H1 (cell line): ENCODE measurements around the gene RNPS1. TPM values are rescaled to one million over a fixed set of nuclear protein-coding genes. Genes with fewer than 3 reads are reported as not detected.

ENCODE experiments used
- CTCF ChIA-PET: fragments of 300-600 bp; sonication (Branson Sonifier 250); formaldehyde crosslinking; loops from one replicate; lab custom pipeline; 2021; ENCODE audit not compliant: partially characterized antibody; lab: Charles Lee
- POLR2A ChIA-PET: fragments of 300-600 bp; sonication (Branson Sonifier 250); formaldehyde crosslinking; loops from one replicate; lab custom pipeline; 2021; ENCODE audit warnings: inconsistent platforms; ENCODE audit not compliant: partially characterized antibody; lab: Charles Lee
- DNase-seq, 2 experiments: peaks; one replicate each; pipeline versions ENCODE4 v3.0.0 to v3.0.0-alpha.2; 2010 to 2022; ENCODE audit warnings: low spot score in 2 of 2, low read depth in 1 of 2, mixed read lengths in 1 of 2
- FAIRE-seq: peaks from 2 replicates; lab custom pipeline; 2011; peaks lifted over from hg19 to GRCh38; lab: Jason Lieb, UNC
- H2AFZ ChIP-seq: 2 replicates; pipeline ENCODE4 v1.8.1; 2012; ENCODE audit warnings: low read length, inconsistent platforms
- H2AK5ac ChIP-seq: 2 replicates; pipeline ENCODE4 v1.6.1; 2013; ENCODE audit warnings: low read depth, low read length
- H2BK120ac ChIP-seq: replicated peaks from 2 replicates; pipeline ENCODE3; 2013; ENCODE audit warnings: low read depth, low read length, inconsistent platforms
- H2BK12ac ChIP-seq: 2 replicates; pipeline ENCODE4 v1.6.1; 2013; ENCODE audit warnings: low read depth, low read length
- H2BK15ac ChIP-seq: 2 replicates; pipeline ENCODE4 v1.6.1; 2013; ENCODE audit warnings: low read length
- H2BK20ac ChIP-seq: 2 replicates; pipeline ENCODE4 v1.6.1; 2013; ENCODE audit warnings: low read length
- H2BK5ac ChIP-seq: 2 replicates; pipeline ENCODE4 v1.6.1; 2013; ENCODE audit warnings: low read depth, low read length
- H3K14ac ChIP-seq: 2 replicates; pipeline ENCODE4 v1.6.1; 2013; ENCODE audit warnings: inconsistent platforms; ENCODE audit not compliant: insufficient read length
- H3K18ac ChIP-seq: 2 replicates; pipeline ENCODE4 v1.6.1; 2013; ENCODE audit warnings: low read length; ENCODE audit errors: extremely low read depth
- H3K23ac ChIP-seq: 2 replicates; pipeline ENCODE4 v1.6.1; 2013; ENCODE audit warnings: inconsistent platforms; ENCODE audit not compliant: insufficient read length
- H3K23me2 ChIP-seq: 2 replicates; pipeline ENCODE4 v1.6.1; 2013; ENCODE audit warnings: low read depth, low read length
- H3K27ac ChIP-seq: 2 replicates; pipeline ENCODE4 v1.6.1; 2011; ENCODE audit warnings: low read depth, low read length, inconsistent platforms
- H3K27me3 ChIP-seq, 4 experiments: replicated peaks in 1 of 4; 1 replicate in 1 of 4; 2 replicates in 3 of 4; pipeline versions ENCODE4 v1.6.1 to v1.8.1; 2011 to 2013; ENCODE audit warnings: low read length in 3 of 4, mild to moderate bottlenecking in 3 of 4, inconsistent platforms in 2 of 4, mixed read lengths in 2 of 4, moderate library complexity in 1 of 4; ENCODE audit not compliant: control insufficient read depth in 3 of 4, insufficient read depth in 3 of 4; ENCODE audit errors: extremely low read depth in 1 of 4
- H3K36me3 ChIP-seq, 4 experiments: 2 replicates each; pipeline versions ENCODE4 v1.6.1 to v1.8.1; 2011 to 2013; ENCODE audit warnings: mild to moderate bottlenecking in 4 of 4, low read length in 3 of 4, moderate library complexity in 2 of 4, control low read depth in 1 of 4, inconsistent platforms in 1 of 4; ENCODE audit not compliant: insufficient read depth in 4 of 4, control insufficient read depth in 2 of 4
- H3K4ac ChIP-seq: replicated peaks from 2 replicates; pipeline ENCODE3; 2013; ENCODE audit warnings: low read length, low read depth, mixed read lengths, inconsistent platforms; ENCODE audit not compliant: insufficient read length
- H3K4me1 ChIP-seq, 4 experiments: replicated peaks in 1 of 4; 1 replicate in 1 of 4; 2 replicates in 3 of 4; pipeline versions ENCODE4 v1.6.1 to v1.8.1; 2011 to 2013; ENCODE audit warnings: low read length in 3 of 4, inconsistent platforms in 2 of 4, mixed read lengths in 1 of 4; ENCODE audit not compliant: insufficient read depth in 4 of 4, control insufficient read depth in 3 of 4
- H3K4me2 ChIP-seq, 2 experiments: 2 replicates each; pipeline versions ENCODE4 v1.6.1 to v1.8.1; 2011 to 2013; ENCODE audit warnings: low read depth in 2 of 2, low read length in 2 of 2, control low read depth in 1 of 2, inconsistent platforms in 1 of 2, mild to moderate bottlenecking in 1 of 2; ENCODE audit not compliant: insufficient read depth in 1 of 2
- H3K4me3 ChIP-seq, 4 experiments: fragments of 200-600, 300-600 bp in 1 of 4; sonication (generic), shearing (Covaris generic), sonication (Bioruptor Twin) in 1 of 4; 2 replicates each; pipeline versions ENCODE4 v1.5.1 to v1.8.1; 2011 to 2016; ENCODE audit warnings: low read length in 4 of 4, low read depth in 3 of 4, control low read depth in 2 of 4, inconsistent platforms in 2 of 4, mild to moderate bottlenecking in 2 of 4, mixed read lengths in 1 of 4, moderate library complexity in 1 of 4; ENCODE audit not compliant: insufficient read depth in 2 of 4; ENCODE audit errors: extremely low read depth in 1 of 4
- H3K56ac ChIP-seq: replicated peaks from 2 replicates; pipeline ENCODE3; 2013; ENCODE audit warnings: low read depth, mild to moderate bottlenecking, mixed read lengths, low read length, inconsistent platforms; ENCODE audit not compliant: insufficient read length
- H3K79me1 ChIP-seq: 2 replicates; pipeline ENCODE4 v1.6.1; 2013; ENCODE audit warnings: low read depth, low read length, control low read depth
- H3K79me2 ChIP-seq, 2 experiments: 2 replicates each; pipeline versions ENCODE4 v1.6.1 to v1.8.1; 2012 to 2013; ENCODE audit warnings: low read length in 2 of 2, mild to moderate bottlenecking in 2 of 2, inconsistent platforms in 1 of 2; ENCODE audit not compliant: insufficient read depth in 2 of 2, control insufficient read depth in 1 of 2
- H3K9ac ChIP-seq, 4 experiments: replicated peaks in 1 of 4; 1 replicate in 1 of 4; 2 replicates in 3 of 4; pipeline versions ENCODE4 v1.6.1 to v1.8.1; 2011 to 2013; ENCODE audit warnings: low read depth in 3 of 4, low read length in 3 of 4, control low read depth in 2 of 4, mild to moderate bottlenecking in 2 of 4, moderate library complexity in 2 of 4, inconsistent platforms in 1 of 4; ENCODE audit errors: extremely low read depth in 1 of 4
- H3K9me3 ChIP-seq, 2 experiments: 2 replicates each; pipeline versions ENCODE4 v1.6.1 to v1.8.1; 2012 to 2013; ENCODE audit warnings: mild to moderate bottlenecking in 2 of 2, moderate library complexity in 2 of 2, control low read depth in 1 of 2, inconsistent platforms in 1 of 2, low read depth in 1 of 2, low read length in 1 of 2, mixed read lengths in 1 of 2; ENCODE audit not compliant: insufficient read depth in 2 of 2
- H4K20me1 ChIP-seq, 2 experiments: replicated peaks in 1 of 2; 2 replicates each; pipeline versions ENCODE3 to v1.8.1; 2011 to 2013; ENCODE audit warnings: inconsistent platforms in 2 of 2, low read length in 2 of 2, mild to moderate bottlenecking in 1 of 2; ENCODE audit not compliant: insufficient read depth in 2 of 2, control insufficient read depth in 1 of 2
- H4K5ac ChIP-seq: 2 replicates; pipeline ENCODE4 v1.6.1; 2013; ENCODE audit warnings: low read length, low read depth, mixed read lengths, inconsistent platforms; ENCODE audit not compliant: insufficient read length
- H4K8ac ChIP-seq: 2 replicates; pipeline ENCODE4 v1.8.0; 2013; ENCODE audit warnings: mild to moderate bottlenecking, moderate library complexity, low read length, inconsistent platforms; ENCODE audit not compliant: insufficient read depth; ENCODE audit errors: extremely low read depth
- H4K91ac ChIP-seq: replicated peaks from 2 replicates; pipeline ENCODE3; 2013; ENCODE audit warnings: low read length, mixed read lengths, inconsistent platforms; ENCODE audit not compliant: insufficient read length
- ATF2 ChIP-seq: IDR thresholded peaks from 2 replicates; pipeline ENCODE4 v1.6.1; 2012; ENCODE audit warnings: low read length, inconsistent platforms
- CHD1 ChIP-seq: IDR thresholded peaks from 2 replicates; pipeline ENCODE4 v1.6.1; 2012; ENCODE audit warnings: low read depth, low read length, improper control_type of control experiment
- GTF2F1 ChIP-seq: IDR thresholded peaks from 2 replicates; pipeline ENCODE4 v1.6.1; 2012; ENCODE audit warnings: low read depth, low read length, improper control_type of control experiment, borderline replicate concordance
- HDAC2 ChIP-seq, 2 experiments: fragments of 300-600 bp in 1 of 2; sonication (generic) in 1 of 2; IDR thresholded peaks; 2 replicates each; pipeline ENCODE4 v1.6.1; 2011 to 2012; ENCODE audit warnings: low read depth in 2 of 2, low read length in 2 of 2, mild to moderate bottlenecking in 2 of 2, moderate library complexity in 2 of 2, borderline replicate concordance in 1 of 2, inconsistent platforms in 1 of 2
- KDM4A ChIP-seq: IDR thresholded peaks from one replicate; pipeline ENCODE4 v1.7.1; 2012; ENCODE audit warnings: low read depth, mild to moderate bottlenecking, moderate library complexity, low read length, inconsistent platforms; ENCODE audit not compliant: severe bottlenecking
- NRF1 ChIP-seq: IDR thresholded peaks from 2 replicates; pipeline ENCODE4 v1.6.1; 2011; ENCODE audit warnings: mild to moderate bottlenecking, low read depth, low read length, improper control_type of control experiment
- RAD21 ChIP-seq, 2 experiments: IDR thresholded peaks in 1 of 2; conservative IDR thresholded peaks in 1 of 2; 2 replicates each; pipeline ENCODE4 v1.6.1; 2011; ENCODE audit warnings: low read depth in 2 of 2, low read length in 2 of 2, improper control_type of control experiment in 1 of 2, inconsistent platforms in 1 of 2, mild to moderate bottlenecking in 1 of 2, moderate library complexity in 1 of 2
- SIX5 ChIP-seq: IDR thresholded peaks from 2 replicates; pipeline ENCODE4 v1.6.1; 2011; ENCODE audit warnings: mild to moderate bottlenecking, low read depth, low read length
- SP4 ChIP-seq: IDR thresholded peaks from 2 replicates; pipeline ENCODE4 v1.6.1; 2012; ENCODE audit warnings: low read length, inconsistent platforms
- TEAD4 ChIP-seq: IDR thresholded peaks from 2 replicates; pipeline ENCODE4 v1.6.1; 2012; ENCODE audit warnings: low read depth, low read length, inconsistent platforms, mixed read lengths
- WGBS, 2 experiments: shearing (Covaris generic) in 1 of 2; methylation state at CpG; one replicate each; pipeline versions ENCODE4 v1.1.6 to v1.1.7; 2013 to 2015; ENCODE audit warnings: low lambda C conversion rate in 2 of 2, mixed read lengths in 2 of 2, inconsistent platforms in 1 of 2, low coverage in 1 of 2, missing lambda C conversion rate in 1 of 2; ENCODE audit not compliant: insufficient replicate concordance in 2 of 2, insufficient coverage in 1 of 2, insufficient read length in 1 of 2; ENCODE audit errors: extremely low coverage in 1 of 2, missing lambda C conversion rate in 1 of 2; 5-methylcytosine and 5-hydroxymethylcytosine counted together
- polyA plus RNA-seq, 7 experiments: library from polyadenylated mRNA; depleted of rRNA in 3 of 7; stranded (reverse) in 5 of 7; unstranded in 2 of 7; fragments of >200 nt in 5 of 7; fragments of 200-250 nt in 2 of 7; gene quantifications; 1 replicate in 5 of 7; 2 replicates in 1 of 7; 4 replicates in 1 of 7; pipeline versions ENCODE4 v1.2.1 to v1.2.3, GENCODE V29; 2011 to 2013; ENCODE audit warnings: missing spikeins in 2 of 7, mixed read lengths in 2 of 7
- total RNA-seq: library from RNA; stranded (reverse); fragmentation: NEBNext Ultra II Directional; extraction: Animal tissue kit (Norgen Biotek cat#: 25700); gene quantifications from 2 replicates; pipeline ENCODE4 v1.2.1, GENCODE V29; 2021

The RNPS1 gene
- total and polyA plus RNA-seq, 2 of the 8 experiments (the other 6 are each of a cell fraction or from before 2014, with no cell fraction given), result 330 to 350 TPM

- no peak overlapping the region for H2BK5ac ChIP-seq
- H3K4me2 ChIP-seq, result no peak overlapping the region
- H4K20me1 ChIP-seq, result no peaks in the 10 kb centered on the region
- POLR2A ChIA-PET, result no interaction called here
- no peak overlapping the region for H2BK120ac ChIP-seq
- H3K56ac ChIP-seq, result no peak overlapping the region
- H3K79me1 ChIP-seq, result no peaks in the 10 kb centered on the region
- H3K36me3 ChIP-seq, result no peaks in the 10 kb centered on the region
- H2AK5ac ChIP-seq, result 0 out of 2 replicates have a peak overlapping the region, but pooled peaks have one; percentile 61
- H2BK15ac ChIP-seq, result no peak overlapping the region
- 92% methylated on average over 24 of the region's 26 CpGs; no CpG with 5 or more reads in 1 of the 2 experiments for WGBS, 2 experiments
- H4K91ac ChIP-seq, result no peak overlapping the region
- DNase-seq (no peak), FAIRE-seq (no peak)
- H4K8ac ChIP-seq, result no peak overlapping the region; the same call in 1 of the 2 replicates
- no peak overlapping the region for H3K4me3 ChIP-seq
- H2BK12ac ChIP-seq, result no peak overlapping the region
- no peak overlapping the region for H3K27ac ChIP-seq
- H3K9me3 ChIP-seq, result no peaks in the 10 kb centered on the region
- no peak overlapping the region for H2BK20ac ChIP-seq
- no peak overlapping the region for H4K5ac ChIP-seq
- no peak overlapping the region for H3K23ac ChIP-seq
- CTCF ChIA-PET, result interaction anchor here (0.9 to 1.6 kb wide), 4 partner anchors 12 to 110 kb away, joined by 3 to 4 read pairs (median 3); no protein-coding TSS in a partner anchor
- no peak overlapping the region for H3K18ac ChIP-seq
- H3K27me3 ChIP-seq, result no peaks in the 10 kb centered on the region
- H3K4ac ChIP-seq, result no peak overlapping the region
- no peak overlapping the region for H2AFZ ChIP-seq
- no peak overlapping the region for H3K14ac ChIP-seq
- H3K4me1 ChIP-seq, result peaks cover 0 to 3% (median 1%) of the 10 kb centered on the region in 4 experiments; a peak in 2 of 7 replicates
- no peak overlapping the region for H3K9ac ChIP-seq
- H3K23me2 ChIP-seq, result no peaks in the 10 kb centered on the region
- H3K79me2 ChIP-seq, result no peaks in the 10 kb centered on the region
- TF ChIP-seq RAD21 (IDR thresholded peaks at IDR 0.05 in 1 of 2, conservative IDR thresholded peaks at IDR 0.05 in 1 of 2; ENCODE audit: low read depth in 2 of 2, low read length in 2 of 2) (no peak), CHD1 (no peak), GTF2F1 (no peak), TEAD4 (no peak), NRF1 (no peak), SIX5 (no peak), KDM4A (no peak), HDAC2 (IDR thresholded peaks at IDR 0.05; ENCODE audit: borderline replicate concordance in 1 of 2, low read depth in 2 of 2, low read length in 2 of 2) (no peak), ATF2 (no peak), SP4 (no peak)
These were observed 49.5 kb upstream of the RNPS1 start for GRCh38 chr16:2317231-2318020.
